SJCRH30 (cell line): Measurements from ENCODE around the gene SLITRK3. TPM values are rescaled to one million over a fixed set of nuclear protein-coding genes. Genes with fewer than 3 reads are reported as not detected.

Source experiments
- DNase-seq, 2 experiments: peaks; one replicate each; pipeline ENCODE4 v3.0.0-alpha.2; 2015 to 2020
- H3K27ac ChIP-seq: fragments of 250-450 bp; sonication (Bioruptor Pico); 2 replicates; pipeline ENCODE4 v1.5.1; 2020; ENCODE audit warnings: mild to moderate bottlenecking, moderate library complexity
- H3K27me3 ChIP-seq: fragments of 250-450 bp; sonication (Bioruptor Pico); 2 replicates; pipeline ENCODE4 v1.5.1; 2020; ENCODE audit warnings: mild to moderate bottlenecking, moderate library complexity
- H3K36me3 ChIP-seq: fragments of 250-450 bp; sonication (Bioruptor Pico); 2 replicates; pipeline ENCODE4 v1.5.1; 2020; ENCODE audit warnings: mild to moderate bottlenecking, moderate library complexity
- H3K4me1 ChIP-seq: fragments of 250-450 bp; sonication (Bioruptor Pico); 2 replicates; pipeline ENCODE4 v1.5.1; 2020; ENCODE audit warnings: mild to moderate bottlenecking, moderate library complexity
- H3K4me3 ChIP-seq: fragments of 250-450 bp; sonication (Bioruptor Pico); 2 replicates; pipeline ENCODE4 v1.5.1; 2020; ENCODE audit warnings: mild to moderate bottlenecking, moderate library complexity
- H3K9me3 ChIP-seq: fragments of 250-450 bp; sonication (Bioruptor Pico); replicated peaks from 2 replicates; pipeline ENCODE4 v1.5.1; 2020; ENCODE audit warnings: mild to moderate bottlenecking, moderate library complexity
- total RNA-seq: library from RNA; depleted of rRNA; stranded (reverse); fragments of >200 nt; shearing (Covaris generic); gene quantifications from 2 replicates; pipeline ENCODE4 v1.2.3, GENCODE V29; 2014

SLITRK3 gene
- total RNA-seq, 1 experiment from 2014 or later, result not detected

DNA sequence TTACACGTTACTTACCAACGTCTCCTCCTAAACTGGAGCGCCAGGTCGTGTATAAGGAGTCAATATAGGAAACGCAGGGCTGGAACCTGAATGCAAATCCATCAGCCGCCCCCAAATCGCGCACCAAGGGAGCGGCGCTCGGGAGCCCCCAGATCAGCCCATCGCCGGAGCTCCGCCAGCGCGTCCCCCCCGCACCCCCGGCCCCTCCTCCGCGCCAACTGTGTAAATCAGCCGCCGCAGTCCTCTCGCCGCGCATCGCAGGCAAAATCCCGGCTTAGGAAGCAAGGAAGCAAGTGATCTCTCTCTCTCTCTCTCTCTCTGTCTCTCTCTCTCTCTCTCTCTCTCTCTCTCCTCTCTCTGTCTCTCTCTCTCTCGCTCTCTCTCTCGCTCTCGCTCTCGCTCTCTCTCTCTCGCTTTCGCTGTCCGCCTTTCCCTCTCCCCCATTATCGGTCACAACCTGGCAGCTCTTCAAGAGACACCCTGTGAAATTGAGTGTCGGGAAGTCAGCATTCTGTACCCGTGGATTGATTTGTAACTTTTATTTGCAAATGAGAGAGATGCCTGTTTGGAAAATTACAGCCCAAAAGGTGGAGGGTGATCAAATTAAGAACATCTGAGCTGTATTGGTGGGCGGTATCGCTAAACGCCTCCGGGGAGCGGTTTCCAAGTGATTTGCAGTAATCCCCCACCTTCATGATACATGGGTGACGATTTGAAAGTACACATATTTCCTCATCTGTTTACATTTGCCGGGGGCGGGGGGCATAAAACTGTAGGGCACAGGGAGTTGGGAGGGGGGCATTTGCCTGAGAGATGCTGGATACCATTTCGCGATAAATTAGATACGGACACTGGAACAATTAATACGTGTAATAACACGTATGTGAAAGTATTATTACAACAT is 645 bp upstream of the SLITRK3 start:
- H3K36me3 ChIP-seq, result no peaks in the 10 kb centered on the region
- H3K4me3 ChIP-seq, result peak overlapping the region; percentile 37
- H3K9me3 ChIP-seq, result no peaks in the 10 kb centered on the region
- H3K4me1 ChIP-seq, result no peaks in the 10 kb centered on the region
- no peak overlapping the region for H3K27ac ChIP-seq
- H3K27me3 ChIP-seq, result no peaks in the 10 kb centered on the region
- DNase-seq, result peak in 1 of 2 experiments; percentile 14

- H3K4me3 ChIP-seq, result no peak overlapping the region
- no peaks in the 10 kb centered on the region for H3K4me1 ChIP-seq
- no peaks in the 10 kb centered on the region for H3K36me3 ChIP-seq
- no peaks in the 10 kb centered on the region for H3K27me3 ChIP-seq
- DNase-seq, result no peak
- H3K9me3 ChIP-seq, result no peaks in the 10 kb centered on the region
- no peak overlapping the region for H3K27ac ChIP-seq
These were observed 944 bp downstream of the SLITRK3 start for GRCh38 chr3:165195241-165195639.

GRCh38 chr3:165194511-165195240 is 1.5 kb downstream of the SLITRK3 start:
- Histone ChIP-seq H3K4me1 (no peaks in the 10 kb centered on the region), H3K27ac (no peak overlapping the region), H3K27me3 (no peaks in the 10 kb centered on the region), H3K9me3 (no peaks in the 10 kb centered on the region), H3K4me3 (no peak overlapping the region), H3K36me3 (no peaks in the 10 kb centered on the region)
- no peak for DNase-seq

GRCh38 chr3:165193366-165194254 is 2.6 kb downstream of the SLITRK3 start:
- H3K27ac ChIP-seq, result no peak overlapping the region
- H3K36me3 ChIP-seq, result no peaks in the 10 kb centered on the region
- no peak for DNase-seq
- H3K4me3 ChIP-seq, result no peak overlapping the region
- H3K27me3 ChIP-seq, result no peaks in the 10 kb centered on the region
- no peaks in the 10 kb centered on the region for H3K9me3 ChIP-seq
- no peaks in the 10 kb centered on the region for H3K4me1 ChIP-seq

- no peaks in the 10 kb centered on the region for H3K36me3 ChIP-seq
- no peaks in the 10 kb centered on the region for H3K27me3 ChIP-seq
- H3K27ac ChIP-seq, result no peak overlapping the region
- no peaks in the 10 kb centered on the region for H3K9me3 ChIP-seq
- H3K4me1 ChIP-seq, result no peaks in the 10 kb centered on the region
- H3K4me3 ChIP-seq, result no peak overlapping the region
- no peak for DNase-seq
These were observed 3.5 kb downstream of the SLITRK3 start for GRCh38 chr3:165192610-165193192.

- H3K9me3 ChIP-seq, result no peaks in the 10 kb centered on the region
- no peaks in the 10 kb centered on the region for H3K4me1 ChIP-seq
- no peak for DNase-seq
- H3K36me3 ChIP-seq, result no peaks in the 10 kb centered on the region
- H3K27ac ChIP-seq, result no peak overlapping the region
- H3K27me3 ChIP-seq, result no peaks in the 10 kb centered on the region
- H3K4me3 ChIP-seq, result no peak overlapping the region
These were observed 4.7 kb downstream of the SLITRK3 start for GRCh38 chr3:165191491-165191890.

GRCh38 chr3:165188452-165188851 is 7.7 kb downstream of the SLITRK3 start:
- Histone ChIP-seq H3K27ac (no peak overlapping the region), H3K27me3 (no peaks in the 10 kb centered on the region), H3K9me3 (no peaks in the 10 kb centered on the region), H3K4me3 (no peak overlapping the region), H3K4me1 (no peaks in the 10 kb centered on the region), H3K36me3 (no peaks in the 10 kb centered on the region)
- DNase-seq, result no peak

GRCh38 chr3:165185707-165186327 is 10.4 kb downstream of the SLITRK3 start:
- Histone ChIP-seq H3K4me3 (no peak overlapping the region), H3K9me3 (no peaks in the 10 kb centered on the region), H3K27me3 (no peaks in the 10 kb centered on the region), H3K4me1 (no peaks in the 10 kb centered on the region), H3K27ac (no peak overlapping the region), H3K36me3 (no peaks in the 10 kb centered on the region)
- peak; percentile 33 to 77 for DNase-seq

GRCh38 chr3:165181556-165181955 is 14.6 kb downstream of the SLITRK3 start:
- Histone ChIP-seq H3K4me1 (no peaks in the 10 kb centered on the region), H3K9me3 (no peaks in the 10 kb centered on the region), H3K27me3 (no peaks in the 10 kb centered on the region), H3K27ac (no peak overlapping the region), H3K4me3 (no peak overlapping the region), H3K36me3 (no peaks in the 10 kb centered on the region)
- no peak for DNase-seq

DNA sequence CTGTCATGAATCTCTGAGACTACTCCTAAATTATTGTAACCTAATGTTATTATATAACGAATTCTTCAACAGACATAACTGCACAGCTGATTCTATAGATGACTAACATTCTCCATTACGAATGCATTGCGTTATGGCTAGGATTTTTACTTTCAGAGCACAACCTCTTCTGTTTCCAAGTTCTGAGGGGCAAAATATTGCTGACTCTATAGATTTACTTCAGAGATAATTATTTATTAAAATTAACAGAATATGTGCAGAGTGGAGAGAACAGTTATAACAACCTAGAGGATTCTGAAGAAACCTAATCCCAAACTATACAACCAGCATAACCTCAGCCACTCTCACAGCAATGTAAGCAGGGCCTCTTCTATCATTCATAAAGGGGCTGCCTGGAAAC is 25.9 kb downstream of the SLITRK3 start:
- H3K9me3 ChIP-seq, result no peaks in the 10 kb centered on the region
- H3K36me3 ChIP-seq, result no peaks in the 10 kb centered on the region
- no peak overlapping the region for H3K27ac ChIP-seq
- DNase-seq, result no peak
- H3K4me1 ChIP-seq, result no peaks in the 10 kb centered on the region
- no peak overlapping the region for H3K4me3 ChIP-seq
- H3K27me3 ChIP-seq, result no peaks in the 10 kb centered on the region

DNA sequence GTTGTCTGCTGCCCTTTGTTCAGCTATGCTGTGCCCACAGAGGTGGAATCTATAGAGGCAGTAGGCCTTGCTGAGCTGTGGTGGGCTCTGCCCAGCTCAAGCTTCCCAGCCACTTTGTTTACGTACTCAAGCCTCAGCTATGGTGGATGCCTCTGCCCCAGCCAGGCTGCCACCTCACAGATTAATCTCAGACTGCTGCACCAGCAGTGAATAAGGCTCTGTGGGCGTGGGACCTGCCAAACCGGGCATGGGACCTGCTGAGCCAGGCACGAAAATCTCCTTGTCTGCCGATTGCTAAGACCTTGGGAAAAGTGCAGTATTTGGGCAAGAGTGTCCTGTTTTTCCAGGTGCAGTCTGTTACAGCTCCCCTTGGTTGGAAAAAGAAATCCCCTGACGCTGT is 26.8 kb downstream of the SLITRK3 start:
- H3K9me3 ChIP-seq, result no peaks in the 10 kb centered on the region
- no peaks in the 10 kb centered on the region for H3K4me1 ChIP-seq
- H3K36me3 ChIP-seq, result no peaks in the 10 kb centered on the region
- no peak overlapping the region for H3K27ac ChIP-seq
- no peak overlapping the region for H3K4me3 ChIP-seq
- DNase-seq, result no peak
- no peaks in the 10 kb centered on the region for H3K27me3 ChIP-seq

DNA sequence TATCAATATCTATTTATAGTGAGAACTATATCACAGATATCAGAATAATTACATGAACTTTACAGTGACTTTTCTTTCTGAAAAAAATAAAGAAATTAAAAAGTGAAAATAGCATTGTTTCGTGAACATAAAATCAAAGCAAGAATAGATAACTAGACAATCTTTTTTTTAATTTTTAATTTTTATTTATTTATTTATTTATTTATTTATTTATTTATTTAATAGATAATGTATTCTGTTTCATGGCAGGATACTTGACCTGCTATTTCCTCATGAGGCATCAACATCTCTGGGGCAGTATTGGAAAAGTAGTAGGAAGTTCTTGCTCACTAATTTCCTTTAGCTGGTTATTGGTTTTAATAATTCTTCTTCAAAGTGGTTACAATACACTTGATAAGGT is 33.3 kb downstream of the SLITRK3 start:
- no peaks in the 10 kb centered on the region for H3K27me3 ChIP-seq
- no peak for DNase-seq
- no peaks in the 10 kb centered on the region for H3K4me1 ChIP-seq
- no peaks in the 10 kb centered on the region for H3K36me3 ChIP-seq
- H3K9me3 ChIP-seq, result no peaks in the 10 kb centered on the region
- H3K4me3 ChIP-seq, result no peak overlapping the region
- H3K27ac ChIP-seq, result no peak overlapping the region

GRCh38 chr3:165159760-165160421 is 36.3 kb downstream of the SLITRK3 start:
- DNase-seq, result no peak
- no peak overlapping the region for H3K4me3 ChIP-seq
- no peaks in the 10 kb centered on the region for H3K27me3 ChIP-seq
- H3K9me3 ChIP-seq, result no peaks in the 10 kb centered on the region
- no peaks in the 10 kb centered on the region for H3K36me3 ChIP-seq
- H3K4me1 ChIP-seq, result no peaks in the 10 kb centered on the region
- no peak overlapping the region for H3K27ac ChIP-seq

GRCh38 chr3:165158011-165158410 is 38.2 kb downstream of the SLITRK3 start:
- no peak overlapping the region for H3K27ac ChIP-seq
- H3K9me3 ChIP-seq, result no peaks in the 10 kb centered on the region
- H3K36me3 ChIP-seq, result no peaks in the 10 kb centered on the region
- no peaks in the 10 kb centered on the region for H3K27me3 ChIP-seq
- H3K4me1 ChIP-seq, result no peaks in the 10 kb centered on the region
- H3K4me3 ChIP-seq, result no peak overlapping the region
- DNase-seq, result no peak
